HepG2 (cell line): ENCODE results near the gene R3HCC1L. TPM values are rescaled to one million over a fixed set of nuclear protein-coding genes. Genes with fewer than 3 reads are reported as not detected.

Experiments used
- ARHGAP35 ChIP-seq: sonication (generic); formaldehyde crosslinking; IDR thresholded peaks from 2 replicates; pipeline ENCODE4 v1.9.0; 2022; ENCODE audit warnings: mild to moderate bottlenecking, inconsistent platforms, moderate library complexity, missing genetic modification reagents, borderline replicate concordance
- ARID5B ChIP-seq: IDR thresholded peaks from 2 replicates; pipeline ENCODE4 v1.4.0; 2020; ENCODE audit warnings: mild to moderate bottlenecking, missing genetic modification reagents
- ASH2L ChIP-seq: fragments of 300-600, 200-600 bp; sonication (generic); IDR thresholded peaks from 2 replicates; pipeline ENCODE4 v1.7.0; 2017; ENCODE audit warnings: low read depth, mild to moderate bottlenecking, moderate library complexity, mixed read lengths, low read length; ENCODE audit not compliant: insufficient read length
- ELF3 ChIP-seq: IDR thresholded peaks from 2 replicates; pipeline ENCODE4 v1.6.1; 2016; ENCODE audit warnings: missing genetic modification reagents, missing compliant biosample characterization
- GPN1 ChIP-seq: sonication (generic); formaldehyde crosslinking; IDR thresholded peaks from 2 replicates; pipeline ENCODE4 v1.5.1; 2020; ENCODE audit warnings: missing genetic modification reagents, borderline replicate concordance
- KAT8 ChIP-seq: IDR thresholded peaks from 2 replicates; pipeline ENCODE4 v1.6.1; 2016; ENCODE audit warnings: missing genetic modification reagents, missing compliant biosample characterization
- KDM3A ChIP-seq: IDR thresholded peaks from 2 replicates; pipeline ENCODE4 v1.6.1; 2018; ENCODE audit warnings: low read depth, missing compliant biosample characterization
- MLXIP ChIP-seq: sonication (generic); formaldehyde crosslinking; IDR thresholded peaks from 2 replicates; pipeline ENCODE4 v1.9.0; 2021; ENCODE audit warnings: missing genetic modification reagents, borderline replicate concordance
- RBM22 ChIP-seq: fragments of 200-400 bp; formaldehyde crosslinking; optimal IDR thresholded peaks from 2 replicates; pipeline ENCODE3; 2017; ENCODE audit warnings: mild to moderate bottlenecking, low read length, moderate library complexity
- REXO4 ChIP-seq: sonication (generic); formaldehyde crosslinking; IDR thresholded peaks from 2 replicates; pipeline ENCODE4 v1.8.0; 2022; ENCODE audit warnings: missing genetic modification reagents, mild to moderate bottlenecking, borderline replicate concordance
- RFXANK ChIP-seq: IDR thresholded peaks from 2 replicates; pipeline ENCODE4 v1.6.1; 2016
- RXRA ChIP-seq: sonication (generic); formaldehyde crosslinking; IDR thresholded peaks from 2 replicates; pipeline ENCODE4 v1.5.1; 2020; ENCODE audit warnings: missing genetic modification reagents
- ZNF207 ChIP-seq: fragments of 450-650 bp; IDR thresholded peaks from 2 replicates; pipeline ENCODE4 v1.6.1; 2016; ENCODE audit warnings: antibody characterized with exemption, borderline replicate concordance
- ZNF337 ChIP-seq: sonication (generic); formaldehyde crosslinking; IDR thresholded peaks from 2 replicates; pipeline ENCODE4 v1.5.1; 2020; ENCODE audit warnings: missing genetic modification reagents, low read depth, mild to moderate bottlenecking, borderline replicate concordance
- ZNF33B ChIP-seq: sonication (generic); formaldehyde crosslinking; IDR thresholded peaks from 2 replicates; pipeline ENCODE4 v1.5.1; 2020; ENCODE audit warnings: mild to moderate bottlenecking, missing genetic modification reagents
- ZNF781 ChIP-seq: sonication (generic); formaldehyde crosslinking; IDR thresholded peaks from 2 replicates; pipeline ENCODE4 v1.5.1; 2020; ENCODE audit warnings: borderline replicate concordance, mild to moderate bottlenecking, missing genetic modification reagents; ENCODE audit errors: not compliant biosample characterization
- ZNF83 ChIP-seq: sonication (generic); formaldehyde crosslinking; IDR thresholded peaks from 2 replicates; pipeline ENCODE4 v1.4.0; 2020; ENCODE audit warnings: missing genetic modification reagents, mild to moderate bottlenecking, borderline replicate concordance
- ZSCAN29 ChIP-seq: sonication (generic); formaldehyde crosslinking; conservative IDR thresholded peaks from 2 replicates; pipeline ENCODE4 v1.4.0; 2020; ENCODE audit warnings: mild to moderate bottlenecking, missing genetic modification reagents
- ZSCAN30 ChIP-seq: sonication (generic); formaldehyde crosslinking; IDR thresholded peaks from 2 replicates; pipeline ENCODE4 v1.5.0; 2020; ENCODE audit warnings: mild to moderate bottlenecking, missing genetic modification reagents
- polyA plus RNA-seq, 8 experiments: library from polyadenylated mRNA; depleted of rRNA in 3 of 8; stranded (reverse) in 7 of 8; unstranded in 1 of 8; fragments of >200 nt; fragmentation: Illumina TruSeq in 4 of 8; extraction: Trizol in 4 of 8; gene quantifications; 2 replicates each; pipeline versions ENCODE4 v1.2.1 to v1.2.3, GENCODE V29; 2011 to 2016; ENCODE audit warnings: low read depth in 4 of 8, missing spikeins in 1 of 8, mixed read lengths in 1 of 8; ENCODE audit not compliant: insufficient read depth in 1 of 8
- total RNA-seq, 5 experiments: library from RNA; depleted of rRNA; stranded (reverse); fragments of >200 nt; fragmentation: Illumina TruSeq; extraction: Trizol; gene quantifications; 2 replicates each; pipeline ENCODE4 v1.2.3, GENCODE V29; 2016; ENCODE audit warnings: low read depth in 1 of 5

R3HCC1L gene
- total and polyA plus RNA-seq, 2 of the 13 experiments (the other 11 are each of a cell fraction or from before 2014, with no cell fraction given): 6.5 to 12.2 TPM

GRCh38 chr10:98134431-98135221 is at the start of gene R3HCC1L (continued):
- peak; percentile 64 for TF ChIP-seq ARID5B (CRISPR knock-in tag)
- no peak for TF ChIP-seq ZNF207
- TF ChIP-seq KDM3A: 0 out of 2 replicates have a peak, but pooled peaks have one; percentile 47
- TF ChIP-seq ARHGAP35: peak; percentile 45; the same call in 1 of the 2 replicates
- no peak for TF ChIP-seq RFXANK (CRISPR knock-in tag)
- TF ChIP-seq ELF3 (CRISPR knock-in tag): peak; percentile 85
- TF ChIP-seq ZNF781 (CRISPR knock-in tag): peak; percentile 65
- TF ChIP-seq ZNF33B (CRISPR knock-in tag): peak; percentile 63; the same call in 1 of the 2 replicates
- TF ChIP-seq ZSCAN30: no peak
- TF ChIP-seq GPN1 (CRISPR knock-in tag): 0 out of 2 replicates have a peak, but pooled peaks have one; percentile 70
- no peak for TF ChIP-seq MLXIP (CRISPR knock-in tag)
- peak; percentile 80; the same call in 1 of the 2 replicates for TF ChIP-seq ZNF83 (CRISPR knock-in tag)
- no peak for TF ChIP-seq ZSCAN29 (CRISPR knock-in tag)
- 0 out of 2 replicates have a peak, but pooled peaks have one; percentile 69 for TF ChIP-seq ZNF337 (CRISPR knock-in tag)
- peak; percentile 41; the same call in 1 of the 2 replicates for TF ChIP-seq RXRA (CRISPR knock-in tag)
- TF ChIP-seq REXO4 (CRISPR knock-in tag): no peak
- TF ChIP-seq KAT8 (CRISPR knock-in tag): peak; percentile 90
- peak; percentile 91 for TF ChIP-seq ASH2L
- no peak for TF ChIP-seq RBM22
